Heart right ventricle (tissue), 16 donors: ENCODE data around the gene LST1. TPM values are rescaled to one million over a fixed set of nuclear protein-coding genes. Genes with fewer than 3 reads are reported as not detected.

Source experiments
- ATAC-seq, 8 donors: fragments of 200-7000 bp; cut with Tn5 transposase; one replicate each; pipeline ENCODE4 v1.9.1; 2020; ENCODE audit warnings: mild to moderate bottlenecking in 8 of 8, moderate library complexity in 8 of 8, moderate number of reproducible peaks in 1 of 8
- DNase-seq, 2 donors: peaks; one replicate each; pipeline ENCODE4 v3.0.0-alpha.2; 2020
- H3K27ac ChIP-seq, 10 donors: fragments of 200-600 bp; sonication (generic) in 2 of 10; one replicate each; pipeline versions ENCODE4 v1.5.0 to v1.8.0; 2020 to 2022; ENCODE audit warnings: mild to moderate bottlenecking in 3 of 10
- H3K27me3 ChIP-seq, 7 donors: fragments of 200-600 bp; one replicate each; pipeline ENCODE4 v1.8.0; 2021 to 2022; ENCODE audit warnings: mild to moderate bottlenecking in 2 of 7
- H3K36me3 ChIP-seq, 9 donors: fragments of 200-600 bp; sonication (generic) in 1 of 9; one replicate each; pipeline versions ENCODE4 v1.5.0 to v1.8.0; 2020 to 2022; ENCODE audit warnings: mild to moderate bottlenecking in 2 of 9
- H3K4me1 ChIP-seq, 9 donors: fragments of 200-600 bp; sonication (generic) in 1 of 9; one replicate each; pipeline versions ENCODE4 v1.5.0 to v1.8.0; 2020 to 2022; ENCODE audit warnings: mild to moderate bottlenecking in 4 of 9
- H3K4me3 ChIP-seq, 10 donors: fragments of 200-600 bp; sonication (generic) in 2 of 10; one replicate each; pipeline versions ENCODE4 v1.5.0 to v1.8.0; 2020 to 2022; ENCODE audit warnings: mild to moderate bottlenecking in 7 of 10, moderate library complexity in 2 of 10
- H3K9me3 ChIP-seq, 11 donors: fragments of 200-600 bp in 10 of 11; sonication (generic) in 2 of 11; one replicate each; pipeline versions ENCODE4 v1.5.0 to v1.8.0; 2013 to 2022; ENCODE audit warnings: mild to moderate bottlenecking in 2 of 11, control low read depth in 1 of 11, moderate library complexity in 1 of 11
- CTCF ChIP-seq, 9 donors: fragments of 200-600 bp; sonication (generic) in 2 of 9; IDR thresholded peaks; one replicate each; pipeline versions ENCODE4 v1.5.0 to v1.8.0; 2021 to 2022; ENCODE audit warnings: antibody characterized with exemption in 9 of 9, mild to moderate bottlenecking in 5 of 9, moderate library complexity in 1 of 9
- WGBS, 2 donors: extraction: QIAGEN DNeasy Blood & Tissue Kit; methylation state at CpG; one replicate each; pipeline ENCODE4 v1.1.7; 2013; ENCODE audit warnings: inconsistent platforms in 1 of 2; 5-methylcytosine and 5-hydroxymethylcytosine counted together
- intact Hi-C, 10 donors: fragments of 100-400 bp; cut with DNase I; formaldehyde crosslinking; loops; one replicate each; pipeline versions ENCODE4 v1.11.1 to v1.14.2; 2022
- polyA plus RNA-seq, 2 donors: library from polyadenylated mRNA; stranded (reverse); fragments of 200-250 nt; gene quantifications; one replicate each; pipeline ENCODE4 v1.2.3, GENCODE V29; 2013
- total RNA-seq, 10 donors: library from RNA; stranded (reverse); fragmentation: NEBNext Ultra II Directional in 3 of 10; extraction: Animal tissue kit (Norgen Biotek cat#: 25700) in 3 of 10; gene quantifications; one replicate each; pipeline versions ENCODE4 v1.2.1 to v1.2.4, GENCODE V29; 2021 to 2023
- donor health status: Arrhythmogenic right ventricular cardiomyopathy.
- donor health status: ischemic (EF 13 %, LVEDD 7.1; RV severe dilation, severe dysfunction).
- donor health status: healthy with polysubstance abuse.
- donor health status: DM: no; HTN: yes; CAD: no.
- donor health status: DM: no; HTN: no; CAD: no.
- donor health status: ischemic (EF 25% LVEDD 6.9; RV normal size, moderate dysfunction).
- donor health status: ischemic (EF 25% LVEDD 5.7; RV mildly dilated, moderate dysfunction).
- donor health status: healthy.
- donor health status: DM: yes; HTN: yes; CAD: no.
- donor health status: Ischemic cardiomyopathy.
- donor health status: ischemic (EF 35%, LVEDD 5.7; RV mildly dilated, moderate dysfunction).
- donor health status: nonischemic (EF 11% LVEDD 7.7; RV severe dilation, severe dysfunction).
- donor health status: DM: yes; HTN: yes; CAD: no.
- donor health status: PGD.
- donor health status: ischemic (EF 29% LVEDD 5.4; RV normal size, mild dysfunction).
- donor health status: nonischemic (EF 23%, LVEDD 6.1; RV moderate dilation, normal function).

The LST1 gene
- total and polyA plus RNA-seq, 12 donors, result 2.6 to 35.6 (median 5.1) TPM

- peaks cover 0 to 50% (median 5%) of the 10 kb centered on the region in 9 donors for H3K4me1 ChIP-seq
- H3K4me3 ChIP-seq, result peak within 1 kb of the TSS in 9 of 10 donors; percentile 29 to 65 (median 56)
- intact Hi-C loops, result no loop called here
- H3K27ac ChIP-seq, result peak within 1 kb of the TSS; percentile 45 to 90 (median 74)
- no peak for TF ChIP-seq CTCF (IDR thresholded peaks at IDR 0.05)
- ATAC-seq (peak in 7 of 8 donors; percentile 30 to 88 (median 69)), DNase-seq (peak in 1 of 2 donors; percentile 66)
- 52 to 64% methylated on average over 19 of the region's 19 CpGs for WGBS, 2 donors
- H3K36me3 ChIP-seq, result peaks cover 0 to 19% (median 0%) of the 10 kb centered on the region in 9 donors
- peaks cover 0 to 11% (median 0%) of the 10 kb centered on the region in 7 donors for H3K27me3 ChIP-seq
- no peaks in the 10 kb centered on the region for H3K9me3 ChIP-seq
Observed at GRCh38 chr6:31575335-31575901, 10.7 kb upstream of the LST1 start, which contains the start of gene TNF. TNF (plus strand) TSS chr6:31575565; CDS start chr6:31575742, 177 bp downstream.

- Histone ChIP-seq H3K36me3 (peaks cover 0 to 19% (median 0%) of the 10 kb centered on the region in 9 donors), H3K4me3 (peak overlapping the region in 9 of 10 donors; percentile 29 to 65 (median 56)), H3K4me1 (peaks cover 0 to 52% (median 6%) of the 10 kb centered on the region in 9 donors), H3K27me3 (peaks cover 0 to 9% (median 0%) of the 10 kb centered on the region in 7 donors), H3K9me3 (no peaks in the 10 kb centered on the region), H3K27ac (peak overlapping the region; percentile 45 to 90 (median 74))
- WGBS, 2 donors, result 65 to 69% methylated on average over 8 of the region's 8 CpGs
- no peak for DNase-seq
- no peak for TF ChIP-seq CTCF (IDR thresholded peaks at IDR 0.05)
- intact Hi-C loops, result no loop called here
- ATAC-seq, result no peak
Observed at GRCh38 chr6:31575952-31576685, 10.0 kb upstream of the LST1 start.

- peaks cover 0 to 60% (median 12%) of the 10 kb centered on the region in 9 donors for H3K4me1 ChIP-seq
- ATAC-seq (no peak), DNase-seq (no peak)
- 88 to 89% methylated on average over 19 of the region's 19 CpGs for WGBS, 2 donors
- H3K27ac ChIP-seq, result peak overlapping the region in 2 of 10 donors; percentile 29 to 90
- H3K36me3 ChIP-seq, result peaks cover 0 to 19% (median 0%) of the 10 kb centered on the region in 9 donors
- H3K4me3 ChIP-seq, result peak overlapping the region in 3 of 10 donors; percentile 3 to 65 (median 59)
- H3K27me3 ChIP-seq, result peaks cover 0 to 2% (median 0%) of the 10 kb centered on the region in 7 donors
- TF ChIP-seq CTCF (IDR thresholded peaks at IDR 0.05), result no peak
- intact Hi-C loops, result no loop called here
- H3K9me3 ChIP-seq, result no peaks in the 10 kb centered on the region
Observed at GRCh38 chr6:31576897-31577578, 9.0 kb upstream of the LST1 start.

- ATAC-seq, result no peak
- Histone ChIP-seq H3K36me3 (peaks cover 0 to 19% (median 0%) of the 10 kb centered on the region in 9 donors), H3K9me3 (no peaks in the 10 kb centered on the region), H3K4me3 (peak overlapping the region in 1 of 10 donors; percentile 65), H3K4me1 (peaks cover 0 to 65% (median 17%) of the 10 kb centered on the region in 9 donors), H3K27ac (peak overlapping the region in 2 of 10 donors; percentile 29 to 90), H3K27me3 (no peaks in the 10 kb centered on the region)
- DNase-seq, result no peak
- intact Hi-C loops, result no loop called here
- no peak for TF ChIP-seq CTCF (IDR thresholded peaks at IDR 0.05)
- 83% methylated on average over 3 of the region's 3 CpGs for WGBS, 2 donors
Observed at GRCh38 chr6:31577579-31577966, 8.5 kb upstream of the LST1 start.
